Liver (tissue), 9 donors: ENCODE measurements around the gene RALGAPA2. TPM values are rescaled to one million over a fixed set of nuclear protein-coding genes. Genes with fewer than 3 reads are reported as not detected.

ENCODE experiments used
- DNase-seq: peaks from one replicate; pipeline ENCODE4 v3.0.0-alpha.2; 2017; ENCODE audit warnings: low spot score
- H3K27ac ChIP-seq, 2 donors: one replicate each; pipeline ENCODE4 v1.7.0; 2013; ENCODE audit warnings: inconsistent platforms in 2 of 2, low read length in 2 of 2, control low read depth in 1 of 2, low read depth in 1 of 2, mild to moderate bottlenecking in 1 of 2
- H3K27me3 ChIP-seq, 4 donors: one replicate each; pipeline versions ENCODE4 v1.6.1 to v1.7.0; 2013; ENCODE audit warnings: low read length in 3 of 4, inconsistent platforms in 1 of 4, mild to moderate bottlenecking in 1 of 4, moderate library complexity in 1 of 4; ENCODE audit not compliant: control insufficient read depth in 4 of 4, insufficient read depth in 4 of 4
- H3K36me3 ChIP-seq, 4 donors: one replicate each; pipeline versions ENCODE4 v1.6.1 to v1.7.0; 2013; ENCODE audit warnings: low read length in 3 of 4, mild to moderate bottlenecking in 3 of 4, low read depth in 1 of 4, moderate library complexity in 1 of 4; ENCODE audit not compliant: control insufficient read depth in 4 of 4, insufficient read depth in 3 of 4
- H3K4me1 ChIP-seq, 4 donors: one replicate each; pipeline versions ENCODE4 v1.6.1 to v1.7.0; 2013; ENCODE audit warnings: low read length in 3 of 4, mild to moderate bottlenecking in 3 of 4, moderate library complexity in 1 of 4; ENCODE audit not compliant: control insufficient read depth in 4 of 4, insufficient read depth in 4 of 4
- H3K4me3 ChIP-seq, 3 donors: one replicate each; pipeline versions ENCODE4 v1.6.1 to v1.7.0; 2013; ENCODE audit warnings: low read length in 3 of 3, control low read depth in 1 of 3, low read depth in 1 of 3, mild to moderate bottlenecking in 1 of 3
- H3K9ac ChIP-seq, 2 donors: one replicate each; pipeline ENCODE4 v1.7.0; 2013; ENCODE audit warnings: low read length in 2 of 2, mild to moderate bottlenecking in 2 of 2, moderate library complexity in 2 of 2, control low read depth in 1 of 2, low read depth in 1 of 2
- H3K9me3 ChIP-seq, 4 donors: one replicate each; pipeline versions ENCODE4 v1.6.1 to v1.7.0; 2013; ENCODE audit warnings: low read length in 3 of 4; ENCODE audit not compliant: control insufficient read depth in 4 of 4
- EGR1 ChIP-seq, 2 donors: IDR thresholded peaks; 2 replicates each; pipeline ENCODE4 v1.6.1; 2016 to 2018; ENCODE audit warnings: antibody characterized with exemption in 2 of 2, low read depth in 2 of 2
- FOXA1 ChIP-seq: IDR thresholded peaks from 2 replicates; pipeline ENCODE4 v1.6.1; 2016; ENCODE audit warnings: antibody characterized with exemption
- FOXA2 ChIP-seq: IDR thresholded peaks from 2 replicates; pipeline ENCODE4 v1.6.1; 2016; ENCODE audit warnings: antibody characterized with exemption
- GABPA ChIP-seq, 2 donors: IDR thresholded peaks in 1 of 2; conservative IDR thresholded peaks in 1 of 2; 2 replicates each; pipeline ENCODE4 v1.6.1; 2016; ENCODE audit warnings: antibody characterized with exemption in 2 of 2, mild to moderate bottlenecking in 1 of 2, moderate library complexity in 1 of 2
- HNF4A ChIP-seq, 2 donors: conservative IDR thresholded peaks; 2 replicates each; pipeline ENCODE4 v1.6.1; 2016; ENCODE audit warnings: antibody characterized with exemption in 2 of 2, mild to moderate bottlenecking in 2 of 2
- HNF4G ChIP-seq: IDR thresholded peaks from 2 replicates; pipeline ENCODE4 v1.6.1; 2016; ENCODE audit warnings: antibody characterized with exemption
- JUND ChIP-seq, 2 donors: IDR thresholded peaks; 2 replicates each; pipeline ENCODE4 v1.6.1; 2016; ENCODE audit warnings: antibody characterized with exemption in 2 of 2
- MAX ChIP-seq: IDR thresholded peaks from 2 replicates; pipeline ENCODE4 v1.6.1; 2016; ENCODE audit warnings: antibody characterized with exemption
- NR2F2 ChIP-seq: IDR thresholded peaks from 2 replicates; pipeline ENCODE4 v1.6.1; 2016; ENCODE audit warnings: antibody characterized with exemption
- RAD21 ChIP-seq, 2 donors: IDR thresholded peaks; 2 replicates each; pipeline ENCODE4 v1.6.1; 2016; ENCODE audit warnings: antibody characterized with exemption in 2 of 2, mild to moderate bottlenecking in 2 of 2
- RXRA ChIP-seq, 2 donors: IDR thresholded peaks; 2 replicates each; pipeline ENCODE4 v1.6.1; 2017 to 2018; ENCODE audit warnings: antibody characterized with exemption in 2 of 2, mild to moderate bottlenecking in 1 of 2
- SP1 ChIP-seq: IDR thresholded peaks from 2 replicates; pipeline ENCODE4 v1.6.1; 2018; ENCODE audit warnings: antibody characterized with exemption, mild to moderate bottlenecking
- TAF1 ChIP-seq: conservative IDR thresholded peaks from 2 replicates; pipeline ENCODE4 v1.6.1; 2016; ENCODE audit warnings: antibody characterized with exemption, mild to moderate bottlenecking
- YY1 ChIP-seq: IDR thresholded peaks from 2 replicates; pipeline ENCODE4 v1.6.1; 2016; ENCODE audit warnings: antibody characterized with exemption, mild to moderate bottlenecking
- ZBTB33 ChIP-seq: IDR thresholded peaks from 2 replicates; pipeline ENCODE4 v1.6.1; 2016; ENCODE audit warnings: antibody characterized with exemption
- WGBS: extraction: QIAGEN DNeasy Blood & Tissue Kit; methylation state at CpG from one replicate; pipeline ENCODE4 v1.1.7; 2013; 5-methylcytosine and 5-hydroxymethylcytosine counted together
- polyA plus RNA-seq, 2 donors: library from polyadenylated mRNA; stranded (reverse) in 1 of 2; unstranded in 1 of 2; fragments of 200-250 nt in 1 of 2; fragments of >200 nt in 1 of 2; fragmentation: Nextera tagmentation in 1 of 2; extraction: Ambion mirVana in 1 of 2; gene quantifications; one replicate each; pipeline versions ENCODE4 v1.2.1 to v1.2.3, GENCODE V29; 2013 to 2015
- total RNA-seq, 2 donors: library from RNA; depleted of rRNA; stranded (reverse); fragments of >200 nt; gene quantifications; one replicate each; pipeline ENCODE4 v1.2.3, GENCODE V29; 2014
- TF ChIP-seq, protein P1 (sequence below): IDR thresholded peaks from 2 replicates; pipeline ENCODE4 v1.6.1; 2016; ENCODE audit warnings: antibody characterized with exemption
- TF ChIP-seq, protein P2 (sequence below): IDR thresholded peaks from 2 replicates; pipeline ENCODE4 v1.6.1; 2016; ENCODE audit warnings: antibody characterized with exemption, mild to moderate bottlenecking
- donor health status: healthy.
- donor health status: healthy.
- donor health status: healthy.
- donor health status: healthy.
- donor health status: healthy.

Gene RALGAPA2
- total and polyA plus RNA-seq, 4 donors: 14.8 to 89.9 (median 25.1) TPM

- Histone ChIP-seq H3K36me3 (peaks cover 0 to 18% (median 13%) of the 10 kb centered on the region in 4 donors), H3K4me3 (no peak overlapping the region), H3K9me3 (no peaks in the 10 kb centered on the region), H3K4me1 (peaks cover 0 to 3% (median 0%) of the 10 kb centered on the region in 4 donors), H3K27me3 (no peaks in the 10 kb centered on the region), H3K9ac (no peak overlapping the region), H3K27ac (no peak overlapping the region)
- TF ChIP-seq YY1 (no peak), TAF1 (no peak), RXRA (IDR thresholded peaks at IDR 0.05) (no peak), HNF4A (conservative IDR thresholded peaks at IDR 0.05) (no peak), JUND (IDR thresholded peaks at IDR 0.05) (no peak), RAD21 (IDR thresholded peaks at IDR 0.05) (no peak), ZBTB33 (no peak), NR2F2 (no peak), MAX (no peak)
- TF ChIP-seq, protein P1, sequence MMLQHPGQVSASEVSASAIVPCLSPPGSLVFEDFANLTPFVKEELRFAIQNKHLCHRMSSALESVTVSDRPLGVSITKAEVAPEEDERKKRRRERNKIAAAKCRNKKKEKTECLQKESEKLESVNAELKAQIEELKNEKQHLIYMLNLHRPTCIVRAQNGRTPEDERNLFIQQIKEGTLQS: no peak
- TF ChIP-seq, protein P2, sequence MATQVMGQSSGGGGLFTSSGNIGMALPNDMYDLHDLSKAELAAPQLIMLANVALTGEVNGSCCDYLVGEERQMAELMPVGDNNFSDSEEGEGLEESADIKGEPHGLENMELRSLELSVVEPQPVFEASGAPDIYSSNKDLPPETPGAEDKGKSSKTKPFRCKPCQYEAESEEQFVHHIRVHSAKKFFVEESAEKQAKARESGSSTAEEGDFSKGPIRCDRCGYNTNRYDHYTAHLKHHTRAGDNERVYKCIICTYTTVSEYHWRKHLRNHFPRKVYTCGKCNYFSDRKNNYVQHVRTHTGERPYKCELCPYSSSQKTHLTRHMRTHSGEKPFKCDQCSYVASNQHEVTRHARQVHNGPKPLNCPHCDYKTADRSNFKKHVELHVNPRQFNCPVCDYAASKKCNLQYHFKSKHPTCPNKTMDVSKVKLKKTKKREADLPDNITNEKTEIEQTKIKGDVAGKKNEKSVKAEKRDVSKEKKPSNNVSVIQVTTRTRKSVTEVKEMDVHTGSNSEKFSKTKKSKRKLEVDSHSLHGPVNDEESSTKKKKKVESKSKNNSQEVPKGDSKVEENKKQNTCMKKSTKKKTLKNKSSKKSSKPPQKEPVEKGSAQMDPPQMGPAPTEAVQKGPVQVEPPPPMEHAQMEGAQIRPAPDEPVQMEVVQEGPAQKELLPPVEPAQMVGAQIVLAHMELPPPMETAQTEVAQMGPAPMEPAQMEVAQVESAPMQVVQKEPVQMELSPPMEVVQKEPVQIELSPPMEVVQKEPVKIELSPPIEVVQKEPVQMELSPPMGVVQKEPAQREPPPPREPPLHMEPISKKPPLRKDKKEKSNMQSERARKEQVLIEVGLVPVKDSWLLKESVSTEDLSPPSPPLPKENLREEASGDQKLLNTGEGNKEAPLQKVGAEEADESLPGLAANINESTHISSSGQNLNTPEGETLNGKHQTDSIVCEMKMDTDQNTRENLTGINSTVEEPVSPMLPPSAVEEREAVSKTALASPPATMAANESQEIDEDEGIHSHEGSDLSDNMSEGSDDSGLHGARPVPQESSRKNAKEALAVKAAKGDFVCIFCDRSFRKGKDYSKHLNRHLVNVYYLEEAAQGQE: no peak
- DNase-seq: no peak
These were observed 238.8 kb downstream of the RALGAPA2 start for GRCh38 chr20:20473657-20474056.

GRCh38 chr20:20472684-20473274 lies 239.7 kb downstream of the RALGAPA2 start:
- peaks cover 0 to 3% (median 0%) of the 10 kb centered on the region in 4 donors for H3K4me1 ChIP-seq
- H3K4me3 ChIP-seq: no peak overlapping the region
- no peak overlapping the region for H3K9ac ChIP-seq
- no peaks in the 10 kb centered on the region for H3K9me3 ChIP-seq
- no peak for DNase-seq
- 92% methylated on average over 4 of the region's 4 CpGs for WGBS
- no peak overlapping the region for H3K27ac ChIP-seq
- H3K27me3 ChIP-seq: no peaks in the 10 kb centered on the region
- TF ChIP-seq EGR1 (IDR thresholded peaks at IDR 0.05; ENCODE audit: low read depth in 2 of 2): no peak
- no peak for TF ChIP-seq MAX
- no peak for TF ChIP-seq FOXA1
- TF ChIP-seq, protein P1: no peak
- TF ChIP-seq, protein P2: no peak
- no peak for TF ChIP-seq FOXA2
- no peak for TF ChIP-seq GABPA (IDR thresholded peaks at IDR 0.05 in 1 of 2, conservative IDR thresholded peaks at IDR 0.05 in 1 of 2)
- TF ChIP-seq HNF4G: no peak
- no peak for TF ChIP-seq TAF1
- TF ChIP-seq RXRA (IDR thresholded peaks at IDR 0.05): no peak
- TF ChIP-seq HNF4A (conservative IDR thresholded peaks at IDR 0.05): no peak
- TF ChIP-seq NR2F2: no peak
- TF ChIP-seq YY1: no peak
- TF ChIP-seq RAD21 (IDR thresholded peaks at IDR 0.05): no peak
- TF ChIP-seq ZBTB33: no peak
- TF ChIP-seq JUND (IDR thresholded peaks at IDR 0.05): no peak
- no peak for TF ChIP-seq SP1
- H3K36me3 ChIP-seq: peaks cover 0 to 22% (median 13%) of the 10 kb centered on the region in 4 donors
